GM12878 (cell line): ENCODE measurements around the gene GGCT. TPM values are rescaled to one million over a fixed set of nuclear protein-coding genes. Genes with fewer than 3 reads are reported as not detected.

ENCODE experiments used
- BHLHE40 ChIP-seq, 2 experiments: fragments of 450-650 bp in 1 of 2; IDR thresholded peaks; 2 replicates each; pipeline ENCODE4 v1.6.1; 2011 to 2017; ENCODE audit warnings: low read depth in 2 of 2, borderline replicate concordance in 1 of 2, improper control_type of control experiment in 1 of 2, low read length in 1 of 2, mild to moderate bottlenecking in 1 of 2
- KAT2A ChIP-seq: conservative IDR thresholded peaks from 2 replicates; pipeline ENCODE4 v1.6.1; 2011; ENCODE audit warnings: low read depth, low read length; ENCODE audit not compliant: control insufficient read depth
- POLR2A ChIP-seq: IDR thresholded peaks from 2 replicates; pipeline ENCODE4 v1.6.1; 2011; ENCODE audit warnings: low read depth, mild to moderate bottlenecking, low read length
- POLR2AphosphoS2 ChIP-seq: IDR thresholded peaks from 2 replicates; pipeline ENCODE4 v1.6.1; 2011; ENCODE audit warnings: low read depth, mild to moderate bottlenecking, low read length, improper control_type of control experiment, moderate library complexity
- SPI1 ChIP-seq: IDR thresholded peaks from 2 replicates; pipeline ENCODE4 v1.6.1; 2011; ENCODE audit warnings: low read depth, mild to moderate bottlenecking, low read length, moderate library complexity, borderline replicate concordance; ENCODE audit not compliant: insufficient read depth
- polyA plus RNA-seq, 11 experiments: library from polyadenylated mRNA; depleted of rRNA in 4 of 11; unstranded in 6 of 11; stranded (reverse) in 5 of 11; fragments of >200 nt; fragmentation: Nextera tagmentation in 4 of 11; fragmentation: Illumina TruSeq in 1 of 11; extraction: Ambion mirVana in 4 of 11; extraction: Trizol in 1 of 11; gene quantifications; 1 replicate in 1 of 11; 2 replicates in 10 of 11; pipeline versions ENCODE4 v1.2.1 to v1.2.3, GENCODE V29; 2011 to 2016; ENCODE audit warnings: inconsistent platforms in 2 of 11, missing spikeins in 2 of 11, low read depth in 1 of 11
- total RNA-seq, 4 experiments: library from RNA; depleted of rRNA in 3 of 4; stranded (reverse); fragments of >200 nt in 3 of 4; fragmentation: Illumina TruSeq in 1 of 4; extraction: Trizol in 1 of 4; gene quantifications; 2 replicates each; pipeline versions ENCODE4 v1.2.1 to v1.2.3, GENCODE V29; 2013 to 2021
- TF ChIP-seq, protein P1 (sequence below): fragments of 450-650 bp; IDR thresholded peaks from 2 replicates; pipeline ENCODE4 v1.6.1; 2017; ENCODE audit warnings: mild to moderate bottlenecking, moderate library complexity
- TF ChIP-seq, protein P2 (sequence below): fragments of 150-350 bp; IDR thresholded peaks from 2 replicates; pipeline ENCODE4 v1.6.1; 2016; ENCODE audit warnings: low read depth, low read length

Gene GGCT
- total and polyA plus RNA-seq, 10 of the 15 experiments (the other 5 are each of a cell fraction or from before 2014, with no cell fraction given): 57.0 to 215 (median 92.3) TPM

DNA sequence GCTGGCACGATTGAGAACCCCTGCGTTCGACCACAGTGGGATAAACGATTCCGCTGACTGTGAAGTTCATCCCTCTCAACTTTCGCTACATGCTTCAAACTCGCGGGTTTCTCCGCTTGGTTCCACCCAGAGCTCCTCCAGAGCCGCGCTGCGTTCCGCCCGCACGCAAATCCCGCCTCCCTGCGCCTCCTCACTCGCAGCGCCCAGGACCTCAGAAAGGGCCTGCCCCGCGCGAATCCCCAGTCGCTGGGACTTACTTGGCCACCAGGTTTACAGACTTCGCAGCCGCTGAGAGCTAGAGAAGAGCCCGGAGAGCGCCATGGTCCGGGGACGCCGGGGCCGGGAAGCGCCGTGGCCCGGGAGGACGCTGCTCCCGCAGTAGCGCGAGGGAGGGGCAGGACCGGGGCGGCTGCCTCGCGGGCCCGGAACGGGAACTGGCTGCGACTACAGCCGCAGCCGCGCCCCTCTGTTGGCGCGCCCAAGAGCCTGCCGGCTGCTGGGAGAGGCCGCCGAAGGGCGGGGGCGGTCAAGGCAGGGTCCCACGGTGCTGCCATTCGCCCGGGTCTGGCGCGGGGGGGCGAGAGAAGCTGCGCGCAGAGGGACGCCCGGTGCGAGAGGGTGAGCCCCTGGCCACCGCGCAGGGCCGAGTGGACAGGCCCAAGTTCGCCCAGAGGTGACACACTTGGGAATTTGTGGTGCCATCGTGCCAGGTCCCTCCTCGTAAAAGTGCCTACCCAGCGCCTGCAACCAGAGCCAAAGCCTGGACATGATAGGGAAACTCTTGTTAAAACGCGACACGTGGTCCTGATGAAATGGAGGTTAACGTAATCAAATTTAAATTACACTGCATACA lies 26.1 kb downstream of the GGCT start, which contains the start of gene NOD1 (continued):
- TF ChIP-seq, protein P1, sequence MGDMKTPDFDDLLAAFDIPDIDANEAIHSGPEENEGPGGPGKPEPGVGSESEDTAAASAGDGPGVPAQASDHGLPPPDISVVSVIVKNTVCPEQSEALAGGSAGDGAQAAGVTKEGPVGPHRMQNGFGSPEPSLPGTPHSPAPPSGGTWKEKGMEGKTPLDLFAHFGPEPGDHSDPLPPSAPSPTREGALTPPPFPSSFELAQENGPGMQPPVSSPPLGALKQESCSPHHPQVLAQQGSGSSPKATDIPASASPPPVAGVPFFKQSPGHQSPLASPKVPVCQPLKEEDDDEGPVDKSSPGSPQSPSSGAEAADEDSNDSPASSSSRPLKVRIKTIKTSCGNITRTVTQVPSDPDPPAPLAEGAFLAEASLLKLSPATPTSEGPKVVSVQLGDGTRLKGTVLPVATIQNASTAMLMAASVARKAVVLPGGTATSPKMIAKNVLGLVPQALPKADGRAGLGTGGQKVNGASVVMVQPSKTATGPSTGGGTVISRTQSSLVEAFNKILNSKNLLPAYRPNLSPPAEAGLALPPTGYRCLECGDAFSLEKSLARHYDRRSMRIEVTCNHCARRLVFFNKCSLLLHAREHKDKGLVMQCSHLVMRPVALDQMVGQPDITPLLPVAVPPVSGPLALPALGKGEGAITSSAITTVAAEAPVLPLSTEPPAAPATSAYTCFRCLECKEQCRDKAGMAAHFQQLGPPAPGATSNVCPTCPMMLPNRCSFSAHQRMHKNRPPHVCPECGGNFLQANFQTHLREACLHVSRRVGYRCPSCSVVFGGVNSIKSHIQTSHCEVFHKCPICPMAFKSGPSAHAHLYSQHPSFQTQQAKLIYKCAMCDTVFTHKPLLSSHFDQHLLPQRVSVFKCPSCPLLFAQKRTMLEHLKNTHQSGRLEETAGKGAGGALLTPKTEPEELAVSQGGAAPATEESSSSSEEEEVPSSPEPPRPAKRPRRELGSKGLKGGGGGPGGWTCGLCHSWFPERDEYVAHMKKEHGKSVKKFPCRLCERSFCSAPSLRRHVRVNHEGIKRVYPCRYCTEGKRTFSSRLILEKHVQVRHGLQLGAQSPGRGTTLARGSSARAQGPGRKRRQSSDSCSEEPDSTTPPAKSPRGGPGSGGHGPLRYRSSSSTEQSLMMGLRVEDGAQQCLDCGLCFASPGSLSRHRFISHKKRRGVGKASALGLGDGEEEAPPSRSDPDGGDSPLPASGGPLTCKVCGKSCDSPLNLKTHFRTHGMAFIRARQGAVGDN: peak; percentile 77
- TF ChIP-seq, protein P2, sequence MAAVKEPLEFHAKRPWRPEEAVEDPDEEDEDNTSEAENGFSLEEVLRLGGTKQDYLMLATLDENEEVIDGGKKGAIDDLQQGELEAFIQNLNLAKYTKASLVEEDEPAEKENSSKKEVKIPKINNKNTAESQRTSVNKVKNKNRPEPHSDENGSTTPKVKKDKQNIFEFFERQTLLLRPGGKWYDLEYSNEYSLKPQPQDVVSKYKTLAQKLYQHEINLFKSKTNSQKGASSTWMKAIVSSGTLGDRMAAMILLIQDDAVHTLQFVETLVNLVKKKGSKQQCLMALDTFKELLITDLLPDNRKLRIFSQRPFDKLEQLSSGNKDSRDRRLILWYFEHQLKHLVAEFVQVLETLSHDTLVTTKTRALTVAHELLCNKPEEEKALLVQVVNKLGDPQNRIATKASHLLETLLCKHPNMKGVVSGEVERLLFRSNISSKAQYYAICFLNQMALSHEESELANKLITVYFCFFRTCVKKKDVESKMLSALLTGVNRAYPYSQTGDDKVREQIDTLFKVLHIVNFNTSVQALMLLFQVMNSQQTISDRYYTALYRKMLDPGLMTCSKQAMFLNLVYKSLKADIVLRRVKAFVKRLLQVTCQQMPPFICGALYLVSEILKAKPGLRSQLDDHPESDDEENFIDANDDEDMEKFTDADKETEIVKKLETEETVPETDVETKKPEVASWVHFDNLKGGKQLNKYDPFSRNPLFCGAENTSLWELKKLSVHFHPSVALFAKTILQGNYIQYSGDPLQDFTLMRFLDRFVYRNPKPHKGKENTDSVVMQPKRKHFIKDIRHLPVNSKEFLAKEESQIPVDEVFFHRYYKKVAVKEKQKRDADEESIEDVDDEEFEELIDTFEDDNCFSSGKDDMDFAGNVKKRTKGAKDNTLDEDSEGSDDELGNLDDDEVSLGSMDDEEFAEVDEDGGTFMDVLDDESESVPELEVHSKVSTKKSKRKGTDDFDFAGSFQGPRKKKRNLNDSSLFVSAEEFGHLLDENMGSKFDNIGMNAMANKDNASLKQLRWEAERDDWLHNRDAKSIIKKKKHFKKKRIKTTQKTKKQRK: no peak
- no peak for TF ChIP-seq KAT2A
- TF ChIP-seq POLR2A: peak; percentile 92; the same call in 1 of the 2 replicates
- 0 out of 2 replicates have a peak, but pooled peaks have one; percentile 48 for TF ChIP-seq POLR2AphosphoS2
- peak; percentile 30; the same call in 1 of the 2 replicates for TF ChIP-seq SPI1
- peak in 1 of 2 experiments; percentile 64; a peak in 2 of 4 replicates for TF ChIP-seq BHLHE40 (IDR thresholded peaks at IDR 0.05; ENCODE audit: borderline replicate concordance in 1 of 2, low read depth in 2 of 2, low read length in 1 of 2)
